SK-N-SH (cell line): ENCODE results near the gene PLA2G4E. TPM values are rescaled to one million over a fixed set of nuclear protein-coding genes. Genes with fewer than 3 reads are reported as not detected.

Source experiments
- CTCF ChIA-PET: fragments of 300-600, 350-600 bp; formaldehyde crosslinking; extraction: SDS; loops from one replicate; lab custom pipeline; 2021; lab: Yijun Ruan, JAX
- POLR2A ChIA-PET: fragments of 350-600 bp; sonication (Branson Sonifier 250); formaldehyde crosslinking; extraction: SDS; loops from one replicate; lab custom pipeline; 2020; ENCODE audit warnings: antibody characterized with exemption, inconsistent platforms; lab: Yijun Ruan, JAX
- DNase-seq: peaks from one replicate; pipeline ENCODE4 v3.0.0; 2012
- H2AFZ ChIP-seq: fragments of 200-600 bp; sonication (generic); 2 replicates; pipeline ENCODE4 v1.8.1; 2016; ENCODE audit warnings: antibody characterized with exemption, mild to moderate bottlenecking, low read depth
- H3F3A ChIP-seq: fragments of 200-600 bp; sonication (generic); replicated peaks from 2 replicates; pipeline ENCODE3; 2016; ENCODE audit warnings: antibody characterized with exemption, mild to moderate bottlenecking; ENCODE audit not compliant: insufficient read depth
- H3K27ac ChIP-seq, 2 experiments: fragments of 200-500 bp in 1 of 2; fragments of 200-600 bp in 1 of 2; sonication (Bioruptor generic) in 1 of 2; sonication (generic), shearing (Covaris generic) in 1 of 2; 2 replicates each; pipeline versions ENCODE4 v1.5.1 to v1.6.1; 2014 to 2016; ENCODE audit warnings: low read depth in 2 of 2, inconsistent platforms in 1 of 2, low read length in 1 of 2, mild to moderate bottlenecking in 1 of 2, mixed read lengths in 1 of 2
- H3K27me3 ChIP-seq: fragments of 200-600 bp; sonication (generic), shearing (Covaris generic); 2 replicates; pipeline ENCODE4 v1.6.1; 2016; ENCODE audit warnings: mixed run types; ENCODE audit not compliant: insufficient read depth
- H3K36me3 ChIP-seq, 2 experiments: fragments of 200-500 bp in 1 of 2; fragments of 200-600 bp in 1 of 2; sonication (Bioruptor generic) in 1 of 2; sonication (generic) in 1 of 2; replicated peaks in 1 of 2; 2 replicates each; pipeline versions ENCODE3 to v1.5.1; 2014 to 2016; ENCODE audit warnings: low read length in 1 of 2, mild to moderate bottlenecking in 1 of 2; ENCODE audit not compliant: insufficient read depth in 2 of 2, control insufficient read depth in 1 of 2
- H3K4me1 ChIP-seq, 2 experiments: fragments of 200-500 bp in 1 of 2; fragments of 200-600 bp in 1 of 2; sonication (Bioruptor generic) in 1 of 2; sonication (generic), shearing (Covaris generic) in 1 of 2; 2 replicates each; pipeline versions ENCODE4 v1.5.1 to v1.6.1; 2014 to 2016; ENCODE audit warnings: low read depth in 1 of 2, low read length in 1 of 2, mixed run types in 1 of 2; ENCODE audit not compliant: insufficient read depth in 2 of 2, control insufficient read depth in 1 of 2
- H3K4me2 ChIP-seq: fragments of 200-600 bp; sonication (generic), shearing (Covaris generic); 2 replicates; pipeline ENCODE4 v1.6.1; 2017; ENCODE audit warnings: mixed run types
- H3K4me3 ChIP-seq, 2 experiments: fragments of 200-500 bp in 1 of 2; fragments of 200-600 bp in 1 of 2; sonication (Bioruptor generic) in 1 of 2; sonication (generic), shearing (Covaris generic) in 1 of 2; 2 replicates each; pipeline versions ENCODE4 v1.5.1 to v1.8.1; 2014 to 2016; ENCODE audit warnings: low read depth in 2 of 2, inconsistent platforms in 1 of 2, low read length in 1 of 2, mild to moderate bottlenecking in 1 of 2, mixed read lengths in 1 of 2, moderate library complexity in 1 of 2
- H3K79me2 ChIP-seq: fragments of 200-600 bp; sonication (generic); 2 replicates; pipeline ENCODE4 v1.8.1; 2017; ENCODE audit warnings: mild to moderate bottlenecking; ENCODE audit not compliant: insufficient read depth
- H3K9ac ChIP-seq: fragments of 200-600 bp; sonication (generic); 2 replicates; pipeline ENCODE4 v1.6.1; 2017; ENCODE audit warnings: mixed run types
- H3K9me2 ChIP-seq: fragments of 200-600 bp; sonication (generic); 2 replicates; pipeline ENCODE4 v1.6.1; 2017; ENCODE audit warnings: mixed run types
- H3K9me3 ChIP-seq: fragments of 200-600 bp; sonication (generic); 2 replicates; pipeline ENCODE4 v1.6.1; 2017; ENCODE audit warnings: mixed run types, mild to moderate bottlenecking, moderate library complexity
- H4K20me1 ChIP-seq: fragments of 200-600 bp; sonication (generic); 2 replicates; pipeline ENCODE4 v1.6.1; 2017; ENCODE audit warnings: mild to moderate bottlenecking, mixed run types; ENCODE audit not compliant: insufficient read depth
- ELF1 ChIP-seq: IDR thresholded peaks from 2 replicates; pipeline ENCODE4 v1.4.0; 2012
- EP300 ChIP-seq, 2 experiments: IDR thresholded peaks; 2 replicates each; pipeline versions ENCODE4 v1.4.0 to v1.6.1; 2012; ENCODE audit warnings: borderline replicate concordance in 1 of 2, low read depth in 1 of 2, low read length in 1 of 2
- EZH2phosphoT487 ChIP-seq: fragments of 200-600 bp; sonication (generic); IDR thresholded peaks from 2 replicates; pipeline ENCODE4 v1.6.1; 2017; ENCODE audit warnings: low read depth, mixed run types, mild to moderate bottlenecking, antibody characterized with exemption, moderate library complexity, borderline replicate concordance
- FOXJ3 ChIP-seq: sonication (generic); formaldehyde crosslinking; IDR thresholded peaks from 2 replicates; pipeline ENCODE4 v1.5.1; 2020; ENCODE audit warnings: mild to moderate bottlenecking, missing genetic modification reagents
- FOXM1 ChIP-seq: IDR thresholded peaks from 2 replicates; pipeline ENCODE4 v1.4.0; 2012; ENCODE audit warnings: low read depth, mild to moderate bottlenecking
- GABPA ChIP-seq: IDR thresholded peaks from 2 replicates; pipeline ENCODE4 v1.4.0; 2012; ENCODE audit warnings: low read depth, mild to moderate bottlenecking
- GATA2 ChIP-seq: sonication (generic); formaldehyde crosslinking; IDR thresholded peaks from 2 replicates; pipeline ENCODE4 v1.5.0; 2020; ENCODE audit warnings: mild to moderate bottlenecking, missing genetic modification reagents
- IRF3 ChIP-seq: fragments of 150-350 bp; IDR thresholded peaks from 2 replicates; pipeline ENCODE4 v1.6.1; 2016; ENCODE audit warnings: mild to moderate bottlenecking, low read depth, low read length
- MEF2A ChIP-seq: IDR thresholded peaks from 2 replicates; pipeline ENCODE4 v1.4.0; 2012; ENCODE audit warnings: low read depth, borderline replicate concordance
- NRF1 ChIP-seq: IDR thresholded peaks from 2 replicates; pipeline ENCODE4 v1.6.1; 2012; ENCODE audit warnings: low read depth, mild to moderate bottlenecking, low read length
- PBX3 ChIP-seq: IDR thresholded peaks from 2 replicates; pipeline ENCODE4; 2012
- RCOR1 ChIP-seq: fragments of 150-350 bp; IDR thresholded peaks from 2 replicates; pipeline ENCODE4 v1.6.1; 2017; ENCODE audit warnings: antibody characterized with exemption, low read length
- REST ChIP-seq: IDR thresholded peaks from 2 replicates; pipeline ENCODE4 v1.6.1; 2012; ENCODE audit warnings: mild to moderate bottlenecking, low read depth, low read length, moderate library complexity
- RXRA ChIP-seq: IDR thresholded peaks from 2 replicates; pipeline ENCODE4 v1.4.0; 2012; ENCODE audit warnings: low read depth, mild to moderate bottlenecking, borderline replicate concordance
- SMC3 ChIP-seq: IDR thresholded peaks from 2 replicates; pipeline ENCODE4 v1.6.1; 2012; ENCODE audit warnings: low read depth, low read length, improper control_type of control experiment
- TAF1 ChIP-seq: IDR thresholded peaks from 2 replicates; pipeline ENCODE4 v1.6.1; 2012; ENCODE audit warnings: low read depth, mild to moderate bottlenecking, low read length, moderate library complexity, borderline replicate concordance
- USF2 ChIP-seq: fragments of 150-350 bp; IDR thresholded peaks from 2 replicates; pipeline ENCODE4 v1.6.1; 2017; ENCODE audit warnings: antibody characterized with exemption, low read length, low read depth, borderline replicate concordance
- ZBTB33 ChIP-seq: IDR thresholded peaks from 2 replicates; pipeline ENCODE4 v1.4.0; 2012; ENCODE audit warnings: low read depth, borderline replicate concordance
- WGBS: methylation state at CpG from one replicate; pipeline ENCODE4 v1.1.6; 2017; ENCODE audit warnings: low lambda C conversion rate; 5-methylcytosine and 5-hydroxymethylcytosine counted together
- polyA plus RNA-seq, 3 experiments: library from polyadenylated mRNA; depleted of rRNA; stranded (reverse); fragments of >200 nt; gene quantifications; 2 replicates each; pipeline ENCODE4 v1.2.3, GENCODE V29; 2012

The PLA2G4E gene
- polyA plus RNA-seq, 1 of the 3 experiments (the other 2 are of a cell fraction) = not detected

GRCh38 chr15:41977757-41978383, 43.0 kb downstream of the PLA2G4E start:
- TF ChIP-seq EP300 (IDR thresholded peaks at IDR 0.05; ENCODE audit: borderline replicate concordance in 1 of 2, low read depth in 1 of 2, low read length in 1 of 2) = no peak
- TF ChIP-seq RXRA = no peak
- Histone ChIP-seq H3K9me2 (no peaks in the 10 kb centered on the region), H3K36me3 (no peaks in the 10 kb centered on the region), H3K27me3 (no peaks in the 10 kb centered on the region), H3K4me1 (peaks cover 0 to 2% of the 10 kb centered on the region in 2 experiments; a peak in 1 of 4 replicates), H3K4me3 (no peak overlapping the region), H3K27ac (no peak overlapping the region), H3K9me3 (no peaks in the 10 kb centered on the region), H4K20me1 (no peaks in the 10 kb centered on the region), H3K9ac (no peak overlapping the region), H3F3A (no peaks in the 10 kb centered on the region), H3K4me2 (no peak overlapping the region), H3K79me2 (no peaks in the 10 kb centered on the region), H2AFZ (no peak overlapping the region)
- no peak for DNase-seq
- WGBS = 71% methylated on average over 6 of the region's 6 CpGs
- POLR2A ChIA-PET = no interaction called here
- CTCF ChIA-PET = interaction anchor here (1.1 to 6.2 kb wide), 2 partner anchors 12 to 80 kb away, joined by 4 to 50 read pairs; no protein-coding TSS in a partner anchor

- Histone ChIP-seq H3F3A (no peaks in the 10 kb centered on the region), H3K9me3 (no peaks in the 10 kb centered on the region), H3K36me3 (no peaks in the 10 kb centered on the region), H3K9ac (no peak overlapping the region), H3K4me2 (no peak overlapping the region), H3K79me2 (peaks cover 15% of the 10 kb centered on the region), H3K27ac (no peak overlapping the region), H2AFZ (no peak overlapping the region), H4K20me1 (0 out of 2 replicates have a peak, but pooled peaks cover 4% of the 10 kb centered on the region), H3K4me1 (peaks cover 3 to 4% of the 10 kb centered on the region in 2 experiments; a peak in 3 of 4 replicates), H3K9me2 (no peaks in the 10 kb centered on the region), H3K27me3 (no peaks in the 10 kb centered on the region), H3K4me3 (no peak overlapping the region)
- ChIA-PET POLR2A (no interaction called here), CTCF (interaction anchor here (6.2 kb wide), 1 partner anchor 14 kb away, joined by 50 read pairs; no protein-coding TSS in a partner anchor)
- 54% methylated on average over 2 of the region's 2 CpGs for WGBS
- DNase-seq = no peak
- TF ChIP-seq MEF2A (no peak), IRF3 (no peak), ZBTB33 (no peak), GATA2 (no peak), RXRA (no peak), TAF1 (no peak), FOXJ3 (no peak), RCOR1 (no peak), EZH2phosphoT487 (no peak), PBX3 (no peak), NRF1 (no peak), FOXM1 (no peak), REST (no peak), SMC3 (no peak), ELF1 (no peak), GABPA (no peak), USF2 (no peak)
Observed at GRCh38 chr15:41975669-41976068, 45.2 kb downstream of the PLA2G4E start.
